LNCAP (cell line): ENCODE data around the gene PSMB1.

Experiments used
- TF ChIP-seq, protein P1 (sequence below): fragments of 450-650 bp; IDR thresholded peaks from 2 replicates; pipeline ENCODE4 v1.5.1; 2017; ENCODE audit warnings: mild to moderate bottlenecking

Gene PSMB1

GRCh38 chr6:170485159-170485558 is 67.9 kb downstream of the PSMB1 start:
- TF ChIP-seq, protein P1, sequence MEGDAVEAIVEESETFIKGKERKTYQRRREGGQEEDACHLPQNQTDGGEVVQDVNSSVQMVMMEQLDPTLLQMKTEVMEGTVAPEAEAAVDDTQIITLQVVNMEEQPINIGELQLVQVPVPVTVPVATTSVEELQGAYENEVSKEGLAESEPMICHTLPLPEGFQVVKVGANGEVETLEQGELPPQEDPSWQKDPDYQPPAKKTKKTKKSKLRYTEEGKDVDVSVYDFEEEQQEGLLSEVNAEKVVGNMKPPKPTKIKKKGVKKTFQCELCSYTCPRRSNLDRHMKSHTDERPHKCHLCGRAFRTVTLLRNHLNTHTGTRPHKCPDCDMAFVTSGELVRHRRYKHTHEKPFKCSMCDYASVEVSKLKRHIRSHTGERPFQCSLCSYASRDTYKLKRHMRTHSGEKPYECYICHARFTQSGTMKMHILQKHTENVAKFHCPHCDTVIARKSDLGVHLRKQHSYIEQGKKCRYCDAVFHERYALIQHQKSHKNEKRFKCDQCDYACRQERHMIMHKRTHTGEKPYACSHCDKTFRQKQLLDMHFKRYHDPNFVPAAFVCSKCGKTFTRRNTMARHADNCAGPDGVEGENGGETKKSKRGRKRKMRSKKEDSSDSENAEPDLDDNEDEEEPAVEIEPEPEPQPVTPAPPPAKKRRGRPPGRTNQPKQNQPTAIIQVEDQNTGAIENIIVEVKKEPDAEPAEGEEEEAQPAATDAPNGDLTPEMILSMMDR: no peak
